Hematopoietic multipotent progenitor cell (in vitro differentiated cells): Measurements from ENCODE around the gene FSTL4. TPM values are rescaled to one million over a fixed set of nuclear protein-coding genes. Genes with fewer than 3 reads are reported as not detected.

Experiments
- DNase-seq, 3 donors: peaks; one replicate each; pipeline ENCODE4 v3.0.0-alpha.2; 2011 to 2015; ENCODE audit warnings: low read depth in 2 of 3, low spot score in 2 of 3
- small RNA-seq: library from RNA; depleted of rRNA; stranded (forward); fragments of <200 nt; gene quantifications from one replicate; pipeline ENCODE3, GENCODE V24; 2012
- total RNA-seq: library from RNA; depleted of rRNA; stranded (reverse); fragments of >200 nt; gene quantifications from one replicate; pipeline ENCODE4 v1.2.3, GENCODE V29; 2012

The FSTL4 gene
- total RNA-seq, 1 donor, result under 0.01 TPM

- DNase-seq, result no peak
These were observed 456.9 kb downstream of the FSTL4 start for GRCh38 chr5:133155326-133155969.

GRCh38 chr5:133154274-133155075, 457.9 kb downstream of the FSTL4 start:
- no peak for DNase-seq

- no peak for DNase-seq
These were observed 461.3 kb downstream of the FSTL4 start for GRCh38 chr5:133150909-133151544.

- no peak for DNase-seq
These were observed 463.0 kb downstream of the FSTL4 start for GRCh38 chr5:133149345-133149744.

GRCh38 chr5:133147815-133148567, 464.4 kb downstream of the FSTL4 start:
- DNase-seq, result peak in 2 of 3 donors; percentile 11 to 57

- peak in 2 of 3 donors; percentile 72 to 91 for DNase-seq
These were observed 464.9 kb downstream of the FSTL4 start for GRCh38 chr5:133147411-133147810.

Small RNA genes within 50 kb of the gene (small RNA-seq; reads per million reads assigned to genes)
- not detected for gene MIR1289-2
